A673 (cell line): ENCODE results near the gene FAM168B. TPM values are rescaled to one million over a fixed set of nuclear protein-coding genes. Genes with fewer than 3 reads are reported as not detected.

Experiments used
- BruUV-seq: library from RNA; stranded (reverse); fragments of 400-500 nt; replicated peaks from 2 replicates; lab custom pipeline; 2021; lab: Mats Ljungman, UMichigan
- CTCF ChIA-PET: fragments of 300-600 bp; sonication (Branson Sonifier 250); formaldehyde crosslinking; loops from one replicate; lab custom pipeline; 2022; ENCODE audit warnings: antibody characterized with exemption; lab: Charles Lee
- POLR2A ChIA-PET: fragments of 300-600 bp; sonication (Branson Sonifier 250); formaldehyde crosslinking; loops from one replicate; lab custom pipeline; 2022; ENCODE audit warnings: antibody characterized with exemption; ENCODE audit not compliant: low non-redundant PET; lab: Charles Lee
- DNase-seq: peaks from one replicate; pipeline ENCODE4 v3.0.0-alpha.2; 2015; ENCODE audit warnings: low spot score
- H3K27ac ChIP-seq: fragments of 200-600 bp; sonication (generic); 2 replicates; pipeline ENCODE4 v1.5.1; 2016; ENCODE audit warnings: mixed run types, low read depth, mild to moderate bottlenecking, mixed read lengths, antibody characterized with exemption, low read length; ENCODE audit not compliant: poor library complexity, severe bottlenecking
- H3K27me3 ChIP-seq: fragments of 200-600 bp; sonication (generic); replicated peaks from 2 replicates; pipeline ENCODE4 v1.6.1; 2017; ENCODE audit warnings: mixed run types, low read depth, mild to moderate bottlenecking, mixed read lengths, antibody characterized with exemption, low read length; ENCODE audit not compliant: insufficient read depth, poor library complexity
- H3K36me3 ChIP-seq: fragments of 200-600 bp; sonication (generic); 2 replicates; pipeline ENCODE4 v1.6.1; 2016; ENCODE audit warnings: mixed run types, mild to moderate bottlenecking, mixed read lengths, antibody characterized with exemption, low read length; ENCODE audit not compliant: insufficient read depth, poor library complexity, severe bottlenecking
- H3K4me1 ChIP-seq: fragments of 200-600 bp; sonication (generic); 2 replicates; pipeline ENCODE4 v1.6.1; 2017; ENCODE audit warnings: mixed run types, mild to moderate bottlenecking, mixed read lengths, antibody characterized with exemption, low read length; ENCODE audit not compliant: insufficient read depth, poor library complexity, severe bottlenecking
- H3K4me3 ChIP-seq: fragments of 200-600 bp; sonication (generic); 2 replicates; pipeline ENCODE4 v1.5.1; 2016; ENCODE audit warnings: low read depth, mixed run types, mild to moderate bottlenecking, mixed read lengths, low read length; ENCODE audit not compliant: poor library complexity, severe bottlenecking
- H3K9me3 ChIP-seq: fragments of 200-600 bp; sonication (generic); 2 replicates; pipeline ENCODE4 v1.6.1; 2016; ENCODE audit warnings: mixed run types, low read depth, mild to moderate bottlenecking, mixed read lengths, antibody characterized with exemption, low read length; ENCODE audit not compliant: poor library complexity, severe bottlenecking
- CTCF ChIP-seq: fragments of 300-800, 200-600 bp; sonication (generic); conservative IDR thresholded peaks from 2 replicates; pipeline ENCODE4 v1.5.1; 2017; ENCODE audit warnings: low read depth, mild to moderate bottlenecking, antibody characterized with exemption, low read length, moderate library complexity, mixed read lengths
- EZH2 ChIP-seq: fragments of 200-600 bp; sonication (generic); IDR thresholded peaks from 2 replicates; pipeline ENCODE4 v1.6.1; 2017; ENCODE audit warnings: borderline replicate concordance, low read depth, mild to moderate bottlenecking, mixed read lengths, antibody characterized with exemption, low read length; ENCODE audit not compliant: poor library complexity, severe bottlenecking
- intact Hi-C: fragments of 100-400 bp; cut with micrococcal nuclease; formaldehyde crosslinking; loops from one replicate; pipeline ENCODE4 v1.10.0; 2022; ENCODE audit not compliant: unreplicated experiment
- total RNA-seq: library from RNA; stranded (reverse); gene quantifications from 2 replicates; pipeline ENCODE4 v1.2.3, GENCODE V29; 2021

Gene FAM168B
- total RNA-seq, 1 experiment from 2014 or later, result 149 TPM

- CTCF ChIA-PET, result no interaction called here
- Histone ChIP-seq H3K4me1 (no peaks in the 10 kb centered on the region), H3K36me3 (no peaks in the 10 kb centered on the region), H3K27ac (no peak overlapping the region), H3K9me3 (no peaks in the 10 kb centered on the region), H3K4me3 (no peak overlapping the region), H3K27me3 (peaks cover 40% of the 10 kb centered on the region)
- no TSS peak for BruUV-seq
- TF ChIP-seq CTCF (no peak), EZH2 (no peak)
- no peak for DNase-seq
- POLR2A ChIA-PET, result no interaction called here
- intact Hi-C loops, result no loop called here
Measured at GRCh38 chr2:131015764-131016163, 77.5 kb downstream of the FAM168B start.

- ChIA-PET CTCF (no interaction called here), POLR2A (no interaction called here)
- intact Hi-C loops, result no loop called here
Measured at GRCh38 chr2:131014141-131014540, 79.1 kb downstream of the FAM168B start.

GRCh38 chr2:131011486-131011885, 81.8 kb downstream of the FAM168B start:
- intact Hi-C loops, result no loop called here
- POLR2A ChIA-PET, result no interaction called here
- no TSS peak for BruUV-seq
- H3K27me3 ChIP-seq, result peaks cover 55% of the 10 kb centered on the region
- TF ChIP-seq CTCF, result no peak
- no peak for TF ChIP-seq EZH2
- H3K36me3 ChIP-seq, result no peaks in the 10 kb centered on the region
- CTCF ChIA-PET, result no interaction called here
- no peak overlapping the region for H3K27ac ChIP-seq
- no peak overlapping the region for H3K4me3 ChIP-seq
- H3K9me3 ChIP-seq, result no peaks in the 10 kb centered on the region
- no peaks in the 10 kb centered on the region for H3K4me1 ChIP-seq
- no peak for DNase-seq

More at GRCh38 chr2:131014141-131014540, 79.1 kb downstream of the FAM168B start:
- Histone ChIP-seq H3K4me1 (no peaks in the 10 kb centered on the region), H3K4me3 (no peak overlapping the region), H3K36me3 (no peaks in the 10 kb centered on the region), H3K27me3 (peaks cover 56% of the 10 kb centered on the region), H3K27ac (no peak overlapping the region), H3K9me3 (no peaks in the 10 kb centered on the region)
- BruUV-seq, result no TSS peak
- DNase-seq, result no peak
- TF ChIP-seq EZH2, result no peak

- intact Hi-C loops, result no loop called here
- Histone ChIP-seq H3K36me3 (no peaks in the 10 kb centered on the region), H3K4me1 (no peaks in the 10 kb centered on the region), H3K9me3 (no peaks in the 10 kb centered on the region), H3K4me3 (no peak overlapping the region), H3K27me3 (peaks cover 63% of the 10 kb centered on the region), H3K27ac (no peak overlapping the region)
- TF ChIP-seq EZH2, result no peak
- no peak for TF ChIP-seq CTCF
- BruUV-seq, result no TSS peak
- ChIA-PET CTCF (no interaction called here), POLR2A (no interaction called here)
- no peak for DNase-seq
Measured at GRCh38 chr2:131010566-131010965, 82.7 kb downstream of the FAM168B start.
